HG02623 (cell line): ENCODE data around the gene KCNAB1.

Experiments
- ATAC-seq: cut with Tn5 transposase; IDR thresholded peaks from one replicate; pipeline ENCODE4 v1.9.1; 2021; ENCODE audit warnings: moderate library complexity; ENCODE audit not compliant: unreplicated experiment

Gene KCNAB1

GRCh38 chr3:156433910-156434309 lies 313.5 kb downstream of the KCNAB1 start:
- ATAC-seq, result no peak

GRCh38 chr3:156434921-156435320 lies 314.5 kb downstream of the KCNAB1 start:
- no peak for ATAC-seq

- no peak for ATAC-seq
Observed at GRCh38 chr3:156443079-156443478, 322.7 kb downstream of the KCNAB1 start.

DNA sequence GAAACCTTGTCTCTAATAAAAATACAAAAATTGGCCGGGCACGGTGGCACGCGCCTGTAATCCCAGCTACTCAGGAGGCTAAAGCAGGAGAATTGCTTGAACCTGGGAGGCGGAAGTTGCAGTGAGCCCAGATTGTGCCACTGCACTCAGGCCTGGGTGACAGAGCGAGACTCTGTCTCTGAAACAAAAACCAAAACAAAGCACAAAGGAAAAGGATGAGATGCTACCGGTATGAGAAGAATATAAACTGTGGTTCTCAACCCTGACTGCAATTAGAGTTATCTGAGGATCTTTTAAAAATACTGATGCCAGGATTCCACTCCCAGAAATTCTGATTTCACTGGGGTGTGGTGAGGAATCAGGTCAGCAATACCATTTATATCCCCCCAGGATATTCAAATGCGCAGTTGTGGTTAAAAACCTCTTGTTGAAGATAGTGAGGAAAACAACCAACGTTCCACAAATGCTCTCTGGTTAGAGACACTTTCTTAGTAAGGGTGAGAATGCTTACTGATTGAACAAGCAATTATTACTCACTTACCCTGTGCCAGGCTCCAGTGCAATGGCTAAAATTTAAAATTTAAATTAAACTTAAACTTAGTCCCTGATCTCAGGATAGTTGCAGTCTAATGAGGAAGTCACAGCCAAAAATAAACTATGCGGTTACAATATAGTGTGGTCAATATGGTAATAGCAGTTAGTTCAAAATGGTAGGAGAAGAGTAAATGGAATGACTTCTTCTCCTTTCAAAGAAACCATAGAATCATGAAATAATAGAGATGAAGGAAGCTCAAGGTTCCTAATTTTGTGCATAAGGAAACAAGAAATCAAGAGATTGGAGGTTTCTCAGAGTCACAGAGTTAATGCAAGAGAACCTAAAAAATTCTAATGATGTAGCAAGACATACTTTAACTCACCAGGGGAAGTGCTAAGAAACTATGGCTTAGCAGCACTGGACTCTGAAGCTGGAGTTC lies 325.0 kb downstream of the KCNAB1 start:
- ATAC-seq, result no peak

- ATAC-seq, result peak; percentile 59
Observed at GRCh38 chr3:156448300-156448699, 327.9 kb downstream of the KCNAB1 start.

GRCh38 chr3:156449710-156450574 lies 329.6 kb downstream of the KCNAB1 start:
- ATAC-seq, result peak; percentile 60

DNA sequence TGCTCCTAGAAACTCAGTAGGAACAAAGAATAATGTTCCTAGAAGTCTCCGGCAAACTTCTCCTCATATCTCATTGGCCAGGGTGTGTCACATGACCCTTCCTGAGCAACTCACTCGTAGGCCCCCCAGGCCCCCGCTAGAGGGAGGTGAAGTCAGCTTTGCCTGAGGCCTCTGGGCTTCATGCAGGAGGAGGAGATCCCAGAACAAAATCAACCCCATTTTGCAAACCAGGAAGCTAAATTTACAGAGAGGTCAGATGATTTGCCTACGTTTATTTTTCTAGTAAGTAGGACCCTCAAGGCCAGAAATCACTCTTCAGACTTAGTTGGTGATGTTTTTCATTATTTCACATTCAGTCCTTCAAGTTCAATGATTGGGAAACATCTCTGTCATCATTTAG lies 335.5 kb downstream of the KCNAB1 start:
- ATAC-seq, result no peak

GRCh38 chr3:156456771-156457224 lies 336.4 kb downstream of the KCNAB1 start:
- ATAC-seq, result no peak

DNA sequence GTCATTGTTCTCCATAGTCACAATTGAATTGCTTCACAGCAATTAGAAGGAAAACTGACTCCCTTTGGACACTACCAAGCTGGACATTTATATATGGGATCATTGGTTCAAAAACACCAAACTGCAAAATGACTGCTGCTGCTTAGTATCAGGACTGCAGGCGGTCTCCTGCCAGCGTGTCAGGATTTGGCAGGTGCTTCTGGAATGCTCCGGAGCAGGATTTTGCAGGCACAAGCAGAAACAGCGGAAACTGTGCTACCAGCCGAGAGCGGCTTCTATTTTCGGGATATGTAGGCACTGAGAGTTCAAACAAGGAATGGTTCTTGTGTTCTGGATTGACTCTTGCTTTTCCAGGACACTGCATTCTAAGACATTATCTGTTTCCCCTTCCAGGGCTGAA lies 339.1 kb downstream of the KCNAB1 start:
- no peak for ATAC-seq

- peak; percentile 70 for ATAC-seq
Observed at GRCh38 chr3:156460206-156460611, 339.8 kb downstream of the KCNAB1 start.

- no peak for ATAC-seq
Observed at GRCh38 chr3:156461889-156462288, 341.5 kb downstream of the KCNAB1 start.

- ATAC-seq, result no peak
Observed at GRCh38 chr3:156463123-156463522, 342.7 kb downstream of the KCNAB1 start.

DNA sequence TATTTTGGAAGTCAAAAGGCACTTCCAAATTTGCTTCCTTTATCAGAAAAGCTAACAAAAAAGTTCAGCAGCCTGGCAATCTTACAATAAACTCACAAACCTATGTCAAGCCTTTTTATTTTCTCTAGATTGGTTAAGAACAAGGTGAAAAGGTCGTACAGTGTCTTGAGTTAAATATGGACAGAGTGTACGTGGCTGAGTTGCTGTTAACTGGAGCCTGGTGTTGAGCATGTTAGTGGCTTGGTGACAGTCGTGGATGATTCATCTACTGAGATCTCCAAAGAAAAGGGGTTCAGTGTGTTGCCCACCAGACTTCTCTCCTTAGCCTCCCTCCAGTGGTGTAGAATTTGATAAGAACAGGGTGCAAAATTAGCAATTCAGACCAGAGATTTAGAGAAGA lies 344.8 kb downstream of the KCNAB1 start:
- no peak for ATAC-seq

GRCh38 chr3:156469456-156469855 lies 349.1 kb downstream of the KCNAB1 start:
- ATAC-seq, result no peak

- ATAC-seq, result no peak
Observed at GRCh38 chr3:156471431-156471830, 351.1 kb downstream of the KCNAB1 start.

DNA sequence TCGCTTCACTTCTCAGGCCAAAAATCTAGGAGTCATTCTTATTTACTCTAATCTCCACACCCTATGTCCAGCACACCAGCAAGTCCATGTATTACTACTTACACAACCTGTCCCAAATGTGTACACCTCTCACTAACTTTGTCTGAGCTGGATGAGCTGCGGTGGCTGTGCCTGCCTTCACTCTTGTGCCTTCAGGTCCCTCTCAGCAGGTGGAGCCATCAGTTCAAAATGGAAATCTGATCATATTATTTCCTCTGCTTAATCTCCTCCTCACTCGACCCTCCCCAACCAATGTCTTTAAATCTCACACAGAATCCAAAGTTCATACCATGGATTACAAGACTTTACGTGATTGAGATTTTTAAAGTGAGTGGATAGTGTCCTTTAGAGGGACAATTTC lies 351.8 kb downstream of the KCNAB1 start:
- ATAC-seq, result no peak

GRCh38 chr3:156472684-156473083 lies 352.3 kb downstream of the KCNAB1 start:
- no peak for ATAC-seq

- ATAC-seq, result no peak
Observed at GRCh38 chr3:156473341-156473740, 353.0 kb downstream of the KCNAB1 start.

DNA sequence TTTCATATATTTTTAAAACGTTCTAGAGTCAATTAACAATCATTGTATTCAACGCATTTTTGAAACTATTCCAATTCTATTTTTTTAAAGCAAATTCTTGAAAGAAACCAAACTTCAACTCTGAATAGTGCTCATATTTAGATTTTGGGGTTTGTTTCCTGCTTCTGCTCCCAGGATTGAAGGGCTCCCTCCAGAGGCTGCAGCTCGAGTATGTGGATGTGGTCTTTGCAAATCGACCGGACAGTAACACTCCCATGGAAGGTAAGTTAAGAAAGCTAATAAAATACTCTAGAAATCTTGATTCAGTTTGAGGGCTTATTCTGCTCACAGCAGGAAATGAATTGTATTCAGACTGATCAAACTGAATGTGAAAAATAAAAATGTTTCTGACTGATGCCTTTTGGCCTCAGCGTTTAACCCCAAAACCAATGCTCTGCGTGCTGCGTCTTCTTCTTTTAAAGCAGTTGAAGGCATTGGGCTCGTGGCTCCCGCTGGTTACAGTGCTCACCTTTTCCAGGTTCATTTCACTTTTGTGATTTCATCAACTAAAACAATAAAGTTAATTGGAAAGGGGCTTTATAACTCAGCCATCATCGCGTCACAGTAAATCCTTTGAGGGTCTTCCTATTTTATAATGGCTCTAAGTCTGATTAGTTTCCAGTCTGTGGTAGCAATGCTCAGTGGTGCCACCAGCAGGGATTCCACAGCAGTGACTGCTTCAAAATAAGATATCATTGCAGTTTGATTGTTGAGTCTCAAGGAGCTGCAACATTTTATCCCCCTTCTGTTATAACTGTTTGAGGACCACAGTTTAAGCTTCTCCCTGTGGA lies 354.4 kb downstream of the KCNAB1 start:
- ATAC-seq, result no peak

- ATAC-seq, result no peak
Observed at GRCh38 chr3:156477323-156477722, 356.9 kb downstream of the KCNAB1 start.

GRCh38 chr3:156478891-156479290 lies 358.5 kb downstream of the KCNAB1 start:
- no peak for ATAC-seq
